Endothelial cell of umbilical vein (primary cell): ENCODE measurements around the gene SPON2. TPM values are rescaled to one million over a fixed set of nuclear protein-coding genes. Genes with fewer than 3 reads are reported as not detected.

Experiments
- BruUV-seq: library from RNA; stranded (reverse); fragments of 400-500 nt; replicated peaks from 2 replicates; lab custom pipeline; 2021; lab: Mats Ljungman, UMichigan
- CTCF ChIA-PET: fragments of 300-600, 350-600 bp; sonication (Branson Sonifier 250); formaldehyde crosslinking; loops from one replicate; lab custom pipeline; 2021; ENCODE audit warnings: antibody characterized with exemption, inconsistent platforms; lab: Charles Lee
- POLR2A ChIA-PET: fragments of 300-600, 350-600 bp; sonication (Branson Sonifier 250); formaldehyde crosslinking; loops from one replicate; lab custom pipeline; 2021; ENCODE audit warnings: antibody characterized with exemption, inconsistent platforms; lab: Charles Lee
- DNase-seq: peaks from one replicate; pipeline ENCODE4 v3.0.0-alpha.2; 2011; ENCODE audit warnings: low read depth, low spot score
- FAIRE-seq: peaks from 2 replicates; lab custom pipeline; 2011; peaks lifted over from hg19 to GRCh38; lab: Jason Lieb, UNC
- H2AFZ ChIP-seq: 2 replicates; pipeline ENCODE4 v1.6.0; 2012; ENCODE audit warnings: low read depth, low read length, control low read depth, inconsistent platforms
- H3K27ac ChIP-seq: 2 replicates; pipeline ENCODE4 v1.5.1; 2011; ENCODE audit warnings: low read depth, mild to moderate bottlenecking, control low read depth, low read length, moderate library complexity; ENCODE audit not compliant: insufficient read depth
- H3K27me3 ChIP-seq, 2 experiments: 2 replicates each; pipeline versions ENCODE4 v1.6.0 to v1.6.1; 2011; ENCODE audit warnings: low read length in 2 of 2, mixed read lengths in 1 of 2; ENCODE audit not compliant: control insufficient read depth in 2 of 2, insufficient read depth in 2 of 2
- H3K36me3 ChIP-seq, 2 experiments: 2 replicates in 1 of 2; 3 replicates in 1 of 2; pipeline ENCODE4 v1.5.1; 2011; ENCODE audit warnings: low read length in 2 of 2, mild to moderate bottlenecking in 1 of 2, moderate library complexity in 1 of 2; ENCODE audit not compliant: control insufficient read depth in 2 of 2, insufficient read depth in 2 of 2; ENCODE audit errors: extremely low read depth in 1 of 2
- H3K4me1 ChIP-seq: 3 replicates; pipeline ENCODE4 v1.5.1; 2011; ENCODE audit warnings: mild to moderate bottlenecking, low read length; ENCODE audit not compliant: control insufficient read depth, insufficient read depth; ENCODE audit errors: extremely low read depth
- H3K4me2 ChIP-seq: 2 replicates; pipeline ENCODE4 v1.6.1; 2011; ENCODE audit warnings: low read length, control low read depth, mixed read lengths; ENCODE audit not compliant: insufficient read depth
- H3K4me3 ChIP-seq, 3 experiments: fragments of 200-600 bp in 1 of 3; sonication (generic), shearing (Covaris generic) in 1 of 3; replicated peaks in 1 of 3; 2 replicates each; pipeline ENCODE4 v1.5.1; 2011 to 2016; ENCODE audit warnings: control low read depth in 3 of 3, low read length in 3 of 3, mild to moderate bottlenecking in 2 of 3, inconsistent platforms in 1 of 3, low read depth in 1 of 3, moderate library complexity in 1 of 3; ENCODE audit not compliant: insufficient read depth in 1 of 3
- H3K79me2 ChIP-seq: 2 replicates; pipeline ENCODE4 v1.6.0; 2012; ENCODE audit warnings: low read length, inconsistent platforms; ENCODE audit not compliant: control insufficient read depth, insufficient read depth
- H3K9ac ChIP-seq: replicated peaks from 2 replicates; pipeline ENCODE3; 2011; ENCODE audit warnings: low read length, control low read depth; ENCODE audit not compliant: insufficient read depth; ENCODE audit errors: extremely low read depth
- H3K9me1 ChIP-seq: replicated peaks from 3 replicates; pipeline ENCODE4 v1.6.0; 2011; ENCODE audit warnings: mild to moderate bottlenecking, low read length; ENCODE audit not compliant: control insufficient read depth, insufficient read depth; ENCODE audit errors: extremely low read depth
- H3K9me3 ChIP-seq: replicated peaks from 2 replicates; pipeline ENCODE4 v1.5.1; 2012; ENCODE audit warnings: low read length, inconsistent platforms; ENCODE audit not compliant: control insufficient read depth, insufficient read depth
- H4K20me1 ChIP-seq: replicated peaks from 2 replicates; pipeline ENCODE3; 2011; ENCODE audit warnings: mild to moderate bottlenecking, low read length; ENCODE audit not compliant: control insufficient read depth, insufficient read depth; ENCODE audit errors: extremely low read depth
- FOS ChIP-seq: IDR thresholded peaks from 2 replicates; pipeline ENCODE4 v1.6.1; 2011; ENCODE audit warnings: mild to moderate bottlenecking, low read length, moderate library complexity, borderline replicate concordance; ENCODE audit not compliant: insufficient read depth
- MYC ChIP-seq: IDR thresholded peaks from one replicate; pipeline ENCODE4 v1.6.1; 2011; ENCODE audit warnings: mild to moderate bottlenecking, low read depth, low read length
- POLR2AphosphoS5 ChIP-seq: IDR thresholded peaks from 2 replicates; pipeline ENCODE4 v1.6.1; 2012; ENCODE audit warnings: low read depth, mild to moderate bottlenecking, control low read depth, low read length, moderate library complexity; ENCODE audit not compliant: insufficient read depth
- dilution Hi-C: fragments of 300-500 bp; cut with MboI; formaldehyde crosslinking; loops from one replicate; pipeline ENCODE4 v1.15.0; 2019; ENCODE audit warnings: low sequenced_read_pairs; ENCODE audit not compliant: extremely low pct_ligation_motif_present
- intact Hi-C: fragments of 100-400 bp; cut with micrococcal nuclease; formaldehyde crosslinking; loops from one replicate; pipeline ENCODE4 v1.10.0; 2022
- polyA plus RNA-seq, 4 experiments: library from polyadenylated mRNA; depleted of rRNA in 3 of 4; stranded (reverse) in 3 of 4; unstranded in 1 of 4; fragments of >200 nt; gene quantifications; 2 replicates each; pipeline versions ENCODE4 v1.2.1 to v1.2.3, GENCODE V29; 2011 to 2012; ENCODE audit warnings: missing spikeins in 1 of 4
- total RNA-seq: library from RNA; stranded (reverse); gene quantifications from 2 replicates; pipeline ENCODE4 v1.2.3, GENCODE V29; 2021
- TF ChIP-seq, protein P1 (sequence below): IDR thresholded peaks from 2 replicates; pipeline ENCODE4 v1.6.1; 2011; ENCODE audit not compliant: insufficient read depth, insufficient read length
- TF ChIP-seq, protein P2 (sequence below), 2 donors: IDR thresholded peaks; 1 replicate in 1 of 2; 2 replicates in 1 of 2; pipeline ENCODE4 v1.5.1; 2011; ENCODE audit warnings: low read length in 2 of 2, mild to moderate bottlenecking in 2 of 2, moderate library complexity in 2 of 2, control low read depth in 1 of 2, inconsistent platforms in 1 of 2, low read depth in 1 of 2; ENCODE audit not compliant: insufficient read depth in 1 of 2; ENCODE audit errors: extremely low read depth in 1 of 2

The SPON2 gene
- total and polyA plus RNA-seq, 2 donors (not counting 3 experiments of a cell fraction or from before 2014, with no cell fraction given), result 0.04 TPM; not detected in 1

DNA sequence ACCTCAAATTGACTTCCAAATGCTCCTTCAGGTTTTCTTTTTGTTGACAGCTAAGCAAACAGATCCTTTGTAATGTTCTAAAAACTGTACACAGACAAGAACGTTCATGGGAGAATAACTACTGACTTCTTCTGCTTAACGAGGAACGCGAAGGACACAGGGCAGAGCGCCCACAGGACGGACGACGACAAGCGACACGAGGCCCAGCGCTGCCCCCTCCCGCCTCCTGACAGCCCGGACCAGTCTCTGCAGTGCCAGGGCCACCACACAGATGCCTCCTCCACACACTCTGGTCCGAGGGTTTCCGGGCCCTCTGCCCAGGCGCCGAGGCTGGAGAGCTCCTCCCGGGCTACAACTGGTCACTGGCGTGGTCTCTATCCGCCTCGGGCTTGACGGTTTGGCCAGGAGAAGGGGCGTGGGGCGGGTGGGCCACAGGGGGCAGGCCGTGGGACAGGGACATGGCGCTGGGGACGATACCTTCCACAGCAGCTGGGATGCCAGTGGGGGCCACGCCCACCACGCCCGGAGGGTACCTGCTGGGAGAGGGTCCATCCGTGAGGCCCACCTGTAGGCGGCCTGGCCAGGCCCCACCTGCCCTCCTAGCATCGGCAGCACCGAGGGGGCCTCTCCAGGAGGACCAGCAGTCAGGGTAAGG, 39.6 kb upstream of the SPON2 start:
- DNase-seq, result no peak
- CTCF ChIA-PET, result interaction anchor here (0.9 kb wide), 1 partner anchor 12 kb away, joined by 3 read pairs; no protein-coding TSS in a partner anchor

DNA sequence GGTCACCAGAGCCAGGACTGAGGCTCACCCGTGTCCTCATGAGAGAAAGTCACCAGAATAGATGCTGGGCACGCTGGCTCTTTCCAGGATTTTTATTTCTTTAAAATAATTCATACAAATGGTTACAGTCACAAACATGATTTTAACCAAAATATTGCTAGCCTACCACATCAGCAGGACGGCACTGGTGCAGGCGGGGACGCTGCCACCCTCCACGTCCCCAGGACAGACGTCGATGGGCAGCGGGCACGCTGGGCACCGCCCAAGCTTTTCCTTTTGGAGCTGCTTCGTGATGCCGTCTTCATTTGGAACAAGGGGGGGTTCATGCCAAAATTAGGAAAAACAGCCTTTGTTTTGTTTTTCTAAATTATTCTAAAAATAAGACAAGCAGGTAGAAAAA, 39.0 kb upstream of the SPON2 start:
- DNase-seq (no peak), FAIRE-seq (no peak)
- dilution Hi-C loops (no loop called here), intact Hi-C loops (no loop called here)
- no peak overlapping the region for H3K4me3 ChIP-seq
- TF ChIP-seq POLR2AphosphoS5, result no peak
- TF ChIP-seq FOS, result no peak
- TF ChIP-seq MYC, result no peak
- TF ChIP-seq, protein P1, sequence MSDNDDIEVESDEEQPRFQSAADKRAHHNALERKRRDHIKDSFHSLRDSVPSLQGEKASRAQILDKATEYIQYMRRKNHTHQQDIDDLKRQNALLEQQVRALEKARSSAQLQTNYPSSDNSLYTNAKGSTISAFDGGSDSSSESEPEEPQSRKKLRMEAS, result no peak
- H3K27ac ChIP-seq, result no peak overlapping the region
- no peak overlapping the region for H2AFZ ChIP-seq
- no peak overlapping the region for H3K9ac ChIP-seq
- H4K20me1 ChIP-seq, result no peaks in the 10 kb centered on the region
- BruUV-seq, result no TSS peak
- H3K9me3 ChIP-seq, result no peaks in the 10 kb centered on the region
- no peaks in the 10 kb centered on the region for H3K4me1 ChIP-seq
- no peaks in the 10 kb centered on the region for H3K9me1 ChIP-seq
- CTCF ChIA-PET, result interaction anchor here (1.3 kb wide), 1 partner anchor 56 kb away, joined by 4 read pairs; no protein-coding TSS in a partner anchor
- H3K36me3 ChIP-seq, result peaks cover 8 to 30% of the 10 kb centered on the region in 2 experiments
- H3K4me2 ChIP-seq, result no peak overlapping the region
- H3K79me2 ChIP-seq, result no peaks in the 10 kb centered on the region
- no peaks in the 10 kb centered on the region for H3K27me3 ChIP-seq
- POLR2A ChIA-PET, result no interaction called here

More for the DNA sequence above, 39.6 kb upstream of the SPON2 start:
- TF ChIP-seq, protein P2, sequence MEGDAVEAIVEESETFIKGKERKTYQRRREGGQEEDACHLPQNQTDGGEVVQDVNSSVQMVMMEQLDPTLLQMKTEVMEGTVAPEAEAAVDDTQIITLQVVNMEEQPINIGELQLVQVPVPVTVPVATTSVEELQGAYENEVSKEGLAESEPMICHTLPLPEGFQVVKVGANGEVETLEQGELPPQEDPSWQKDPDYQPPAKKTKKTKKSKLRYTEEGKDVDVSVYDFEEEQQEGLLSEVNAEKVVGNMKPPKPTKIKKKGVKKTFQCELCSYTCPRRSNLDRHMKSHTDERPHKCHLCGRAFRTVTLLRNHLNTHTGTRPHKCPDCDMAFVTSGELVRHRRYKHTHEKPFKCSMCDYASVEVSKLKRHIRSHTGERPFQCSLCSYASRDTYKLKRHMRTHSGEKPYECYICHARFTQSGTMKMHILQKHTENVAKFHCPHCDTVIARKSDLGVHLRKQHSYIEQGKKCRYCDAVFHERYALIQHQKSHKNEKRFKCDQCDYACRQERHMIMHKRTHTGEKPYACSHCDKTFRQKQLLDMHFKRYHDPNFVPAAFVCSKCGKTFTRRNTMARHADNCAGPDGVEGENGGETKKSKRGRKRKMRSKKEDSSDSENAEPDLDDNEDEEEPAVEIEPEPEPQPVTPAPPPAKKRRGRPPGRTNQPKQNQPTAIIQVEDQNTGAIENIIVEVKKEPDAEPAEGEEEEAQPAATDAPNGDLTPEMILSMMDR (IDR thresholded peaks at IDR 0.05; ENCODE audit: extremely low read depth in 1 of 2, insufficient read depth in 1 of 2, low read depth in 1 of 2, low read length in 2 of 2), result no peak
- H3K9ac ChIP-seq, result no peak overlapping the region
- peaks cover 8 to 35% of the 10 kb centered on the region in 2 experiments for H3K36me3 ChIP-seq
- BruUV-seq, result no TSS peak
- H3K9me1 ChIP-seq, result no peaks in the 10 kb centered on the region
- no peaks in the 10 kb centered on the region for H3K4me1 ChIP-seq
- no peak overlapping the region for H3K27ac ChIP-seq
- H3K9me3 ChIP-seq, result no peaks in the 10 kb centered on the region
- H3K27me3 ChIP-seq, result no peaks in the 10 kb centered on the region
- dilution Hi-C loops (no loop called here), intact Hi-C loops (no loop called here)
- FAIRE-seq, result no peak
- no peak overlapping the region for H3K4me2 ChIP-seq
- H2AFZ ChIP-seq, result no peak overlapping the region
- H3K4me3 ChIP-seq, result no peak overlapping the region
- POLR2A ChIA-PET, result no interaction called here
- no peaks in the 10 kb centered on the region for H3K79me2 ChIP-seq
- H4K20me1 ChIP-seq, result no peaks in the 10 kb centered on the region
